GM12873 (cell line): ENCODE measurements around the gene OR2V1.

Source experiments
- CTCF ChIP-seq: IDR thresholded peaks from 2 replicates; pipeline ENCODE4 v1.5.1; 2012; ENCODE audit warnings: low read depth, mild to moderate bottlenecking, moderate library complexity, low read length, control low read depth; ENCODE audit not compliant: insufficient read depth; ENCODE audit errors: missing control alignments

Gene OR2V1

GRCh38 chr5:181127907-181128626 is 2.9 kb downstream of the OR2V1 start:
- TF ChIP-seq CTCF, result no peak

GRCh38 chr5:181127456-181127855 is 3.5 kb downstream of the OR2V1 start:
- no peak for TF ChIP-seq CTCF

- TF ChIP-seq CTCF, result no peak
These were observed 4.1 kb downstream of the OR2V1 start for GRCh38 chr5:181126841-181127240.

GRCh38 chr5:181124526-181124925 is 6.4 kb downstream of the OR2V1 start:
- TF ChIP-seq CTCF, result no peak

GRCh38 chr5:181121675-181122561 is 9.1 kb downstream of the OR2V1 start:
- TF ChIP-seq CTCF, result no peak

GRCh38 chr5:181120761-181121160 is 10.2 kb downstream of the OR2V1 start:
- TF ChIP-seq CTCF, result no peak

GRCh38 chr5:181120306-181120705 is 10.7 kb downstream of the OR2V1 start:
- TF ChIP-seq CTCF, result no peak
